K562 (cell line): ENCODE data around the gene TRAPPC12. TPM values are rescaled to one million over a fixed set of nuclear protein-coding genes. Genes with fewer than 3 reads are reported as not detected.

Experiments used
- AFF1 ChIP-seq, 2 experiments: fragments of 450-650 bp; IDR thresholded peaks; 2 replicates each; pipeline ENCODE4 v1.6.1; 2018; ENCODE audit warnings: mild to moderate bottlenecking in 2 of 2, low read depth in 1 of 2; ENCODE audit not compliant: partially characterized antibody in 2 of 2
- MECOM ChIP-seq: fragments of 250-450 bp; sonication (Bioruptor Pico); IDR thresholded peaks from 2 replicates; pipeline ENCODE4 v1.8.0; 2022; ENCODE audit warnings: inconsistent platforms
- MYC ChIP-seq, 2 experiments: fragments of 250-450 bp in 1 of 2; sonication (Bioruptor Pico) in 1 of 2; IDR thresholded peaks; 2 replicates each; pipeline versions ENCODE4 v1.5.1 to v1.6.1; 2012 to 2021; ENCODE audit warnings: low read depth in 2 of 2, borderline replicate concordance in 1 of 2, improper control_type of control experiment in 1 of 2, low read length in 1 of 2, mild to moderate bottlenecking in 1 of 2, moderate library complexity in 1 of 2
- TBL1XR1 ChIP-seq, 2 experiments: IDR thresholded peaks; 2 replicates each; pipeline ENCODE4 v1.6.1; 2012; ENCODE audit warnings: improper control_type of control experiment in 2 of 2, low read length in 2 of 2, mild to moderate bottlenecking in 1 of 2
- ZNF134 ChIP-seq: fragments of 250-450 bp; sonication (Bioruptor Pico); conservative IDR thresholded peaks from 2 replicates; pipeline ENCODE4 v1.4.0; 2020
- polyA plus RNA-seq, 8 experiments: library from polyadenylated mRNA; depleted of rRNA in 4 of 8; stranded (reverse) in 5 of 8; unstranded in 3 of 8; fragments of >200 nt; fragmentation: Nextera tagmentation in 2 of 8; fragmentation: Illumina TruSeq in 1 of 8; extraction: Ambion mirVana in 2 of 8; extraction: Trizol in 1 of 8; gene quantifications; 2 replicates each; pipeline versions ENCODE4 v1.2.1 to v1.2.3, GENCODE V29; 2011 to 2014; ENCODE audit warnings: inconsistent platforms in 1 of 8, missing spikeins in 1 of 8
- total RNA-seq, 7 experiments: library from RNA; depleted of rRNA in 6 of 7; stranded (reverse); fragments of >200 nt in 6 of 7; fragmentation: Illumina TruSeq in 2 of 7; extraction: Trizol in 2 of 7; gene quantifications; 2 replicates each; pipeline versions ENCODE4 v1.2.1 to v1.2.3, GENCODE V29; 2011 to 2021; ENCODE audit warnings: low replicate concordance in 1 of 7

Gene TRAPPC12
- total and polyA plus RNA-seq, 9 of the 15 experiments (the other 6 are each of a cell fraction or from before 2014, with no cell fraction given) = 8.0 to 75.2 (median 39.1) TPM

- TF ChIP-seq MYC (IDR thresholded peaks at IDR 0.05; ENCODE audit: low read depth, low read length) = no peak
- no peak for TF ChIP-seq MYC (CRISPR knock-in tag; IDR thresholded peaks at IDR 0.05; ENCODE audit: borderline replicate concordance, low read depth)
- no peak for TF ChIP-seq AFF1 (IDR thresholded peaks at IDR 0.05; ENCODE audit: low read depth in 1 of 2, partially characterized antibody in 2 of 2)
- no peak for TF ChIP-seq TBL1XR1 (IDR thresholded peaks at IDR 0.05; ENCODE audit: low read length in 2 of 2)
- no peak for TF ChIP-seq ZNF134 (CRISPR knock-in tag)
- TF ChIP-seq MECOM (CRISPR knock-in tag) = no peak
- TF ChIP-seq, all 486 proteins: peak for 0
These were observed 96.3 kb downstream of the TRAPPC12 start (continued) for GRCh38 chr2:3475771-3476170.
